ENCODE results near the gene RHOU. TPM values are rescaled to one million over a fixed set of nuclear protein-coding genes. Genes with fewer than 3 reads are reported as not detected.

RHOU gene
- total and polyA plus RNA-seq, 10 of the 15 experiments (the other 5 are each of a cell fraction or from before 2014, with no cell fraction given), result not detected

- SMC1A ChIA-PET (ENCODE audit: uncharacterized antibody, unreplicated experiment), result no interaction called here
- Histone ChIP-seq H3K79me2 (ENCODE audit: control insufficient read depth, insufficient read depth, low read length) (no peaks in the 10 kb centered on the region), H3K27ac (ENCODE audit: control insufficient read depth, insufficient read depth) (no peak overlapping the region), H4K20me1 (ENCODE audit: control insufficient read depth, insufficient read depth) (no peaks in the 10 kb centered on the region), H3K9me3 (replicated peaks; ENCODE audit: control insufficient read depth, insufficient read depth, low read length) (no peaks in the 10 kb centered on the region), H3K4me2 (ENCODE audit: control insufficient read depth, insufficient read depth) (no peak overlapping the region), H3K4me3 (no peak overlapping the region), H3K27me3 (replicated peaks in 1 of 2; ENCODE audit: control insufficient read depth in 2 of 2, insufficient read depth in 2 of 2, low read length in 1 of 2) (peaks cover 0 to 2% of the 10 kb centered on the region in 2 experiments; a peak in 1 of 4 replicates), H3K4me1 (ENCODE audit: control insufficient read depth, insufficient read depth, low read length) (no peaks in the 10 kb centered on the region), H3K36me3 (ENCODE audit: control insufficient read depth in 2 of 2, insufficient read depth in 2 of 2, low read length in 1 of 2) (no peaks in the 10 kb centered on the region), H3K9ac (ENCODE audit: control insufficient read depth, insufficient read depth, low read length) (no peak overlapping the region), H2AFZ (ENCODE audit: control insufficient read depth, low read depth, low read length) (no peak overlapping the region)
- WGBS (ENCODE audit: insufficient coverage, insufficient replicate concordance, low lambda C conversion rate, missing lambda C conversion rate), result 76% methylated on average over 2 of the region's 2 CpGs
- POLR2A ChIA-PET, result no interaction called here
- intact Hi-C loops (cut with micrococcal nuclease; ENCODE audit: unreplicated experiment) (no loop called here), in situ Hi-C loops (cut with MboI) (no loop called here)
- no peak for ATAC-seq
- no peak for FAIRE-seq
- CTCF ChIA-PET, result no interaction called here
- no peak for DNase-seq (ENCODE audit: low read depth, low spot score)
- BruUV-seq (replicated peaks), result no TSS peak
- RAD21 ChIA-PET (ENCODE audit: unreplicated experiment), result no interaction called here
- TF ChIP-seq ZNF687 (IDR thresholded peaks at IDR 0.05) (no peak), ZBTB4 (CRISPR knock-in tag; IDR thresholded peaks at IDR 0.05) (no peak), RUNX3 (IDR thresholded peaks at IDR 0.05; ENCODE audit: low read length) (no peak), MEF2B (IDR thresholded peaks at IDR 0.05; ENCODE audit: partially characterized antibody, poor library complexity, severe bottlenecking) (no peak), ELK1 (IDR thresholded peaks at IDR 0.05; ENCODE audit: low read depth, low read length) (no peak), ZNF207 (IDR thresholded peaks at IDR 0.05; ENCODE audit: borderline replicate concordance) (no peak), MXI1 (IDR thresholded peaks at IDR 0.05; ENCODE audit: low read depth, low read length) (no peak), SUPT20H (IDR thresholded peaks at IDR 0.05; ENCODE audit: borderline replicate concordance, control insufficient read depth, low read depth, low read length) (no peak), SP1 (IDR thresholded peaks at IDR 0.05; ENCODE audit: low read depth, low read length) (no peak), ATF3 (IDR thresholded peaks at IDR 0.05; ENCODE audit: borderline replicate concordance, extremely low read depth, low read depth, low read length) (no peak), ZBED1 (IDR thresholded peaks at IDR 0.05; ENCODE audit: borderline replicate concordance) (no peak), CHD2 (IDR thresholded peaks at IDR 0.05; ENCODE audit: borderline replicate concordance, low read depth, low read length) (no peak), RAD21 (IDR thresholded peaks at IDR 0.05; ENCODE audit: insufficient read depth, low read depth, low read length) (no peak), GABPA (IDR thresholded peaks at IDR 0.05; ENCODE audit: low read depth) (no peak)
These were observed 12.8 kb downstream of the RHOU start for GRCh38 chr1:228748029-228748428.

Data from GM12878 (cell line).